ENCODE data around the gene PKNOX1.
"Not testable (repeated sequence)": the region's sequence is repeated elsewhere in the genome, so short reads cannot be mapped to it uniquely, and the experiment has no call there.

Gene PKNOX1

GRCh38 chr21:43064265-43064917 lies 90.0 kb downstream of the PKNOX1 start:
- not testable (repeated sequence) for DNase-seq

GRCh38 chr21:43065991-43066390 lies 91.6 kb downstream of the PKNOX1 start:
- DNase-seq = not testable (repeated sequence)

GRCh38 chr21:43066690-43067089 lies 92.3 kb downstream of the PKNOX1 start:
- not testable (repeated sequence) for DNase-seq

GRCh38 chr21:43068065-43068464 lies 93.7 kb downstream of the PKNOX1 start:
- DNase-seq = not testable (repeated sequence)

- DNase-seq = not testable (repeated sequence)
Measured at GRCh38 chr21:43069682-43070081, 95.3 kb downstream of the PKNOX1 start.

GRCh38 chr21:43072742-43073141 lies 98.4 kb downstream of the PKNOX1 start:
- DNase-seq = not testable (repeated sequence)

- not testable (repeated sequence) for DNase-seq
Measured at GRCh38 chr21:43074401-43075169, 100.2 kb downstream of the PKNOX1 start.

- DNase-seq = not testable (repeated sequence)
Measured at GRCh38 chr21:43075170-43076022, 101.0 kb downstream of the PKNOX1 start, which contains the start of gene CBS. CBS (minus strand) TSS chr21:43075835; CDS start chr21:43072193, 3,642 bp downstream.

GRCh38 chr21:43076023-43076637 lies 101.8 kb downstream of the PKNOX1 start:
- not testable (repeated sequence) for DNase-seq

GRCh38 chr21:43076643-43077042 lies 102.3 kb downstream of the PKNOX1 start:
- not testable (repeated sequence) for DNase-seq

- DNase-seq = not testable (repeated sequence)
Measured at GRCh38 chr21:43082587-43083300, 108.4 kb downstream of the PKNOX1 start.

Measured in NCI-H69 (cell line).